Prostate gland (tissue), 2 donors: ENCODE results near the gene MCC. TPM values are rescaled to one million over a fixed set of nuclear protein-coding genes. Genes with fewer than 3 reads are reported as not detected.

Source experiments
- DNase-seq: peaks from one replicate; pipeline ENCODE4 v3.0.0-alpha.2; 2019; ENCODE audit warnings: low spot score
- H3K27ac ChIP-seq, 2 donors: fragments of 200-600 bp; sonication (generic); 2 replicates each; pipeline ENCODE4 v1.5.1; 2017 to 2019
- H3K27me3 ChIP-seq: fragments of 200-600 bp; sonication (generic); replicated peaks from 2 replicates; pipeline ENCODE4 v1.5.1; 2019; ENCODE audit not compliant: insufficient read depth
- H3K36me3 ChIP-seq, 2 donors: fragments of 200-600 bp; sonication (generic); 1 replicate in 1 of 2; 2 replicates in 1 of 2; pipeline versions ENCODE4 v1.5.1 to v1.8.1; 2017 to 2019
- H3K4me1 ChIP-seq: fragments of 200-600 bp; sonication (generic); replicated peaks from 2 replicates; pipeline ENCODE4 v1.5.1; 2019
- H3K4me3 ChIP-seq, 2 donors: fragments of 200-600 bp; sonication (generic); 2 replicates each; pipeline ENCODE4 v1.5.1; 2017 to 2019
- H3K9me3 ChIP-seq: fragments of 200-600 bp; sonication (generic); 2 replicates; pipeline ENCODE4 v1.5.1; 2017
- CTCF ChIP-seq, 4 experiments: fragments of 200-600 bp in 2 of 4; fragments of 450-650 bp in 2 of 4; sonication (generic) in 2 of 4; IDR thresholded peaks; 1 replicate in 3 of 4; 2 replicates in 1 of 4; pipeline ENCODE4 v1.5.1; 2016 to 2019; ENCODE audit warnings: antibody characterized with exemption in 4 of 4, mild to moderate bottlenecking in 2 of 4, moderate library complexity in 2 of 4
- POLR2A ChIP-seq: fragments of 450-650 bp; IDR thresholded peaks from one replicate; pipeline ENCODE4 v1.6.1; 2016; ENCODE audit warnings: antibody characterized with exemption, mild to moderate bottlenecking
- POLR2AphosphoS5 ChIP-seq: sonication (generic); formaldehyde crosslinking; IDR thresholded peaks from one replicate; pipeline ENCODE4 v1.6.1; 2017; ENCODE audit warnings: antibody characterized with exemption
- WGBS: methylation state at CpG from one replicate; pipeline ENCODE4 v1.1.5; 2018; 5-methylcytosine and 5-hydroxymethylcytosine counted together
- intact Hi-C: fragments of 100-400 bp; cut with DNase I; formaldehyde crosslinking; loops from one replicate; pipeline ENCODE4 v1.14.2; 2022
- total RNA-seq, 2 donors: library from RNA; depleted of rRNA; stranded (reverse); fragments of >200 nt; gene quantifications; one replicate each; pipeline ENCODE4 v1.1.0, GENCODE V29; 2016

Gene MCC
- total RNA-seq, 2 donors from 2014 or later: 41.5 to 54.1 TPM

GRCh38 chr5:113133211-113133975 lies 354.9 kb downstream of the MCC start:
- WGBS: 96% methylated on average over 3 of the region's 3 CpGs
- H3K27me3 ChIP-seq: no peaks in the 10 kb centered on the region
- no peak overlapping the region for H3K27ac ChIP-seq
- H3K4me3 ChIP-seq: no peak overlapping the region
- TF ChIP-seq POLR2A: no peak
- TF ChIP-seq POLR2AphosphoS5: no peak
- TF ChIP-seq CTCF (IDR thresholded peaks at IDR 0.05): no peak
- DNase-seq: no peak
- intact Hi-C loops: no loop called here
- no peaks in the 10 kb centered on the region for H3K9me3 ChIP-seq
- H3K4me1 ChIP-seq: no peaks in the 10 kb centered on the region
- no peaks in the 10 kb centered on the region for H3K36me3 ChIP-seq

- Histone ChIP-seq H3K4me1 (no peaks in the 10 kb centered on the region), H3K27ac (no peak overlapping the region), H3K27me3 (no peaks in the 10 kb centered on the region), H3K9me3 (no peaks in the 10 kb centered on the region), H3K4me3 (no peak overlapping the region), H3K36me3 (no peaks in the 10 kb centered on the region)
- intact Hi-C loops: no loop called here
- DNase-seq: no peak
- TF ChIP-seq CTCF (IDR thresholded peaks at IDR 0.05) (no peak), POLR2A (no peak), POLR2AphosphoS5 (no peak)
These were observed 355.7 kb downstream of the MCC start for GRCh38 chr5:113132564-113132963.

- Histone ChIP-seq H3K4me1 (no peaks in the 10 kb centered on the region), H3K36me3 (no peaks in the 10 kb centered on the region), H3K4me3 (no peak overlapping the region), H3K9me3 (no peaks in the 10 kb centered on the region), H3K27me3 (no peaks in the 10 kb centered on the region), H3K27ac (no peak overlapping the region)
- no peak for DNase-seq
- intact Hi-C loops: no loop called here
- 92% methylated on average over 2 of the region's 2 CpGs for WGBS
- no peak for TF ChIP-seq POLR2A
These were observed 359.5 kb downstream of the MCC start for GRCh38 chr5:113128641-113129330.

- 97% methylated on average over 1 of the region's 1 CpG for WGBS
- H3K27ac ChIP-seq: no peak overlapping the region
- H3K36me3 ChIP-seq: no peaks in the 10 kb centered on the region
- no peak overlapping the region for H3K4me3 ChIP-seq
- H3K9me3 ChIP-seq: no peaks in the 10 kb centered on the region
- intact Hi-C loops: no loop called here
- no peaks in the 10 kb centered on the region for H3K4me1 ChIP-seq
- DNase-seq: no peak
- H3K27me3 ChIP-seq: no peaks in the 10 kb centered on the region
- no peak for TF ChIP-seq POLR2A
- no peak for TF ChIP-seq POLR2AphosphoS5
- no peak for TF ChIP-seq CTCF (IDR thresholded peaks at IDR 0.05)
These were observed 360.2 kb downstream of the MCC start for GRCh38 chr5:113128082-113128481.

GRCh38 chr5:113127021-113127420 lies 361.2 kb downstream of the MCC start:
- no peak for DNase-seq
- TF ChIP-seq POLR2A: no peak
- TF ChIP-seq POLR2AphosphoS5: no peak
- TF ChIP-seq CTCF (IDR thresholded peaks at IDR 0.05): no peak
- intact Hi-C loops: no loop called here
- Histone ChIP-seq H3K4me1 (no peaks in the 10 kb centered on the region), H3K9me3 (no peaks in the 10 kb centered on the region), H3K27me3 (no peaks in the 10 kb centered on the region), H3K36me3 (no peaks in the 10 kb centered on the region), H3K4me3 (no peak overlapping the region), H3K27ac (no peak overlapping the region)
- WGBS: 74% methylated on average over 4 of the region's 4 CpGs
